HepG2 (cell line): ENCODE measurements around the gene ZFPL1. TPM values are rescaled to one million over a fixed set of nuclear protein-coding genes. Genes with fewer than 3 reads are reported as not detected.

ENCODE experiments used
- ATAC-seq: fragments of 200-7000 bp; cut with Tn5 transposase; 3 replicates; pipeline ENCODE4 v1.9.1; 2020; ENCODE audit warnings: mild to moderate bottlenecking, moderate library complexity
- BruUV-seq: library from RNA; stranded (reverse); fragments of 400-500 nt; replicated peaks from 2 replicates; lab custom pipeline; 2021; lab: Mats Ljungman, UMichigan
- CTCF ChIA-PET: fragments of 300-600 bp; formaldehyde crosslinking; extraction: SDS; loops from one replicate; lab custom pipeline; 2021; ENCODE audit warnings: low total read pairs, inconsistent platforms, low intra/inter-chr PET ratio; lab: Yijun Ruan, JAX
- POLR2A ChIA-PET: fragments of 350-600 bp; sonication (Branson Sonifier 250); formaldehyde crosslinking; loops from one replicate; lab custom pipeline; 2020; ENCODE audit warnings: antibody characterized with exemption, inconsistent platforms; lab: Yijun Ruan, JAX
- DNase-seq: peaks from one replicate; pipeline ENCODE4 v3.0.0-alpha.2; 2015; ENCODE audit warnings: low spot score
- FAIRE-seq: peaks from 3 replicates; lab custom pipeline; 2011; peaks lifted over from hg19 to GRCh38; lab: Jason Lieb, UNC
- H2AFZ ChIP-seq: one replicate; pipeline ENCODE4 v1.6.1; 2011; ENCODE audit warnings: low read length, inconsistent platforms
- H3K27ac ChIP-seq: fragments of 300-600 bp; 3 replicates; pipeline ENCODE4 v1.8.0; 2011; ENCODE audit warnings: mixed run types, mild to moderate bottlenecking, mixed read lengths, low read length, inconsistent platforms; ENCODE audit not compliant: insufficient read depth; ENCODE audit errors: extremely low read length
- H3K27me3 ChIP-seq, 2 experiments: fragments of 200-600 bp in 1 of 2; 2 replicates in 1 of 2; 3 replicates in 1 of 2; pipeline versions ENCODE4 v1.6.0 to v1.8.0; 2011; ENCODE audit warnings: low read length in 2 of 2, mild to moderate bottlenecking in 2 of 2, moderate library complexity in 2 of 2, inconsistent platforms in 1 of 2; ENCODE audit not compliant: insufficient read depth in 2 of 2, control insufficient read depth in 1 of 2
- H3K36me3 ChIP-seq, 2 experiments: fragments of 200-600 bp in 1 of 2; replicated peaks in 1 of 2; 2 replicates in 1 of 2; 3 replicates in 1 of 2; pipeline versions ENCODE4 v1.5.1 to v1.8.0; 2011; ENCODE audit warnings: low read length in 2 of 2, inconsistent platforms in 1 of 2; ENCODE audit not compliant: insufficient read depth in 2 of 2, control insufficient read depth in 1 of 2
- H3K4me1 ChIP-seq: 2 replicates; pipeline ENCODE4 v1.5.1; 2012; ENCODE audit warnings: low read length, inconsistent platforms; ENCODE audit not compliant: insufficient read depth
- H3K4me2 ChIP-seq: 2 replicates; pipeline ENCODE4 v1.6.0; 2011; ENCODE audit warnings: low read depth, low read length, inconsistent platforms
- H3K4me3 ChIP-seq, 3 experiments: fragments of 200-600 bp in 1 of 3; sonication (generic), shearing (Covaris generic) in 1 of 3; replicated peaks in 1 of 3; 2 replicates each; pipeline ENCODE4 v1.5.1; 2011 to 2016; ENCODE audit warnings: low read length in 3 of 3, inconsistent platforms in 2 of 3, low read depth in 2 of 3, mild to moderate bottlenecking in 2 of 3, control low read depth in 1 of 3, mixed read lengths in 1 of 3; ENCODE audit not compliant: insufficient read depth in 1 of 3
- H3K79me2 ChIP-seq: one replicate; pipeline ENCODE4 v1.6.1; 2011; ENCODE audit warnings: low read length, inconsistent platforms; ENCODE audit not compliant: insufficient read depth
- H3K9ac ChIP-seq: 2 replicates; pipeline ENCODE4 v1.6.0; 2011; ENCODE audit warnings: mild to moderate bottlenecking, low read depth, low read length, inconsistent platforms; ENCODE audit not compliant: insufficient read depth
- H3K9me3 ChIP-seq: 2 replicates; pipeline ENCODE4 v1.5.1; 2012; ENCODE audit warnings: mild to moderate bottlenecking, low read length
- H4K20me1 ChIP-seq: 2 replicates; pipeline ENCODE4 v1.6.0; 2011; ENCODE audit warnings: inconsistent platforms, mild to moderate bottlenecking, low read length, moderate library complexity; ENCODE audit not compliant: insufficient read depth
- CEBPG ChIP-seq: IDR thresholded peaks from 2 replicates; pipeline ENCODE4 v1.6.1; 2016
- GABPB1 ChIP-seq: IDR thresholded peaks from 2 replicates; pipeline ENCODE4 v1.6.1; 2016; ENCODE audit warnings: mild to moderate bottlenecking, missing genetic modification reagents, moderate library complexity, missing compliant biosample characterization
- MEIS2 ChIP-seq: sonication (generic); formaldehyde crosslinking; IDR thresholded peaks from 2 replicates; pipeline ENCODE4 v1.9.0; 2021; ENCODE audit warnings: mild to moderate bottlenecking, missing genetic modification reagents
- NFKB2 ChIP-seq: sonication (generic); formaldehyde crosslinking; IDR thresholded peaks from 2 replicates; pipeline ENCODE4 v1.4.0; 2020; ENCODE audit warnings: missing genetic modification reagents, borderline replicate concordance
- YEATS2 ChIP-seq: sonication (generic); formaldehyde crosslinking; IDR thresholded peaks from 2 replicates; pipeline ENCODE4 v1.4.0; 2020; ENCODE audit warnings: missing genetic modification reagents, borderline replicate concordance
- ZKSCAN5 ChIP-seq: sonication (generic); formaldehyde crosslinking; IDR thresholded peaks from 2 replicates; pipeline ENCODE4 v1.5.1; 2020; ENCODE audit warnings: mild to moderate bottlenecking, missing genetic modification reagents
- WGBS: methylation state at CpG from one replicate; pipeline ENCODE4 v1.1.6; 2017; ENCODE audit warnings: low lambda C conversion rate; 5-methylcytosine and 5-hydroxymethylcytosine counted together
- in situ Hi-C: cut with HindIII; loops from 2 replicates; pipeline ENCODE4 v1.10.0; 2017; ENCODE audit warnings: low pct_unique_long_range_greater_than_20kb; ENCODE audit not compliant: extremely low pct_ligation_motif_present
- intact Hi-C: fragments of 100-400 bp; cut with micrococcal nuclease; formaldehyde crosslinking; loops from one replicate; pipeline ENCODE4 v1.10.0; 2022; ENCODE audit not compliant: unreplicated experiment
- polyA plus RNA-seq, 8 experiments: library from polyadenylated mRNA; depleted of rRNA in 3 of 8; stranded (reverse) in 7 of 8; unstranded in 1 of 8; fragments of >200 nt; fragmentation: Illumina TruSeq in 4 of 8; extraction: Trizol in 4 of 8; gene quantifications; 2 replicates each; pipeline versions ENCODE4 v1.2.1 to v1.2.3, GENCODE V29; 2011 to 2016; ENCODE audit warnings: low read depth in 4 of 8, missing spikeins in 1 of 8, mixed read lengths in 1 of 8; ENCODE audit not compliant: insufficient read depth in 1 of 8
- total RNA-seq, 5 experiments: library from RNA; depleted of rRNA; stranded (reverse); fragments of >200 nt; fragmentation: Illumina TruSeq; extraction: Trizol; gene quantifications; 2 replicates each; pipeline ENCODE4 v1.2.3, GENCODE V29; 2016; ENCODE audit warnings: low read depth in 1 of 5
- TF ChIP-seq, protein P1 (sequence below): sonication (generic); formaldehyde crosslinking; IDR thresholded peaks from 2 replicates; pipeline ENCODE4 v1.4.0; 2020; ENCODE audit warnings: missing genetic modification reagents
- TF ChIP-seq, protein P2 (sequence below): sonication (generic); formaldehyde crosslinking; IDR thresholded peaks from 2 replicates; pipeline ENCODE4 v1.4.0; 2020; ENCODE audit warnings: mild to moderate bottlenecking, missing genetic modification reagents

ZFPL1 gene
- total and polyA plus RNA-seq, 2 of the 13 experiments (the other 11 are each of a cell fraction or from before 2014, with no cell fraction given), result 32.2 to 56.0 TPM

GRCh38 chr11:65120831-65121230 lies 36.8 kb downstream of the ZFPL1 start:
- Histone ChIP-seq H3K4me3 (peak overlapping the region; percentile 79 to 91 (median 81)), H3K27ac (peak overlapping the region; percentile 76), H3K9me3 (no peaks in the 10 kb centered on the region), H3K79me2 (peaks cover 46% of the 10 kb centered on the region), H3K27me3 (no peaks in the 10 kb centered on the region; a peak in 1 of 5 replicates), H3K36me3 (peaks cover 16 to 39% of the 10 kb centered on the region in 2 experiments), H3K9ac (peak overlapping the region; percentile 95)
- no peak for FAIRE-seq
- intact Hi-C loops, result no loop called here
- BruUV-seq, result no TSS peak
- no peak for DNase-seq
- TF ChIP-seq, protein P1, sequence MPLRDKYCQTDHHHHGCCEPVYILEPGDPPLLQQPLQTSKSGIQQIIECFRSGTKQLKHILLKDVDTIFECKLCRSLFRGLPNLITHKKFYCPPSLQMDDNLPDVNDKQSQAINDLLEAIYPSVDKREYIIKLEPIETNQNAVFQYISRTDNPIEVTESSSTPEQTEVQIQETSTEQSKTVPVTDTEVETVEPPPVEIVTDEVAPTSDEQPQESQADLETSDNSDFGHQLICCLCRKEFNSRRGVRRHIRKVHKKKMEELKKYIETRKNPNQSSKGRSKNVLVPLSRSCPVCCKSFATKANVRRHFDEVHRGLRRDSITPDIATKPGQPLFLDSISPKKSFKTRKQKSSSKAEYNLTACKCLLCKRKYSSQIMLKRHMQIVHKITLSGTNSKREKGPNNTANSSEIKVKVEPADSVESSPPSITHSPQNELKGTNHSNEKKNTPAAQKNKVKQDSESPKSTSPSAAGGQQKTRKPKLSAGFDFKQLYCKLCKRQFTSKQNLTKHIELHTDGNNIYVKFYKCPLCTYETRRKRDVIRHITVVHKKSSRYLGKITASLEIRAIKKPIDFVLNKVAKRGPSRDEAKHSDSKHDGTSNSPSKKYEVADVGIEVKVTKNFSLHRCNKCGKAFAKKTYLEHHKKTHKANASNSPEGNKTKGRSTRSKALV (CRISPR knock-in tag), result no peak
- TF ChIP-seq MEIS2 (no peak), ZKSCAN5 (no peak), YEATS2 (CRISPR knock-in tag) (no peak), NFKB2 (CRISPR knock-in tag) (no peak), GABPB1 (no peak), CEBPG (no peak)
- TF ChIP-seq, protein P2, sequence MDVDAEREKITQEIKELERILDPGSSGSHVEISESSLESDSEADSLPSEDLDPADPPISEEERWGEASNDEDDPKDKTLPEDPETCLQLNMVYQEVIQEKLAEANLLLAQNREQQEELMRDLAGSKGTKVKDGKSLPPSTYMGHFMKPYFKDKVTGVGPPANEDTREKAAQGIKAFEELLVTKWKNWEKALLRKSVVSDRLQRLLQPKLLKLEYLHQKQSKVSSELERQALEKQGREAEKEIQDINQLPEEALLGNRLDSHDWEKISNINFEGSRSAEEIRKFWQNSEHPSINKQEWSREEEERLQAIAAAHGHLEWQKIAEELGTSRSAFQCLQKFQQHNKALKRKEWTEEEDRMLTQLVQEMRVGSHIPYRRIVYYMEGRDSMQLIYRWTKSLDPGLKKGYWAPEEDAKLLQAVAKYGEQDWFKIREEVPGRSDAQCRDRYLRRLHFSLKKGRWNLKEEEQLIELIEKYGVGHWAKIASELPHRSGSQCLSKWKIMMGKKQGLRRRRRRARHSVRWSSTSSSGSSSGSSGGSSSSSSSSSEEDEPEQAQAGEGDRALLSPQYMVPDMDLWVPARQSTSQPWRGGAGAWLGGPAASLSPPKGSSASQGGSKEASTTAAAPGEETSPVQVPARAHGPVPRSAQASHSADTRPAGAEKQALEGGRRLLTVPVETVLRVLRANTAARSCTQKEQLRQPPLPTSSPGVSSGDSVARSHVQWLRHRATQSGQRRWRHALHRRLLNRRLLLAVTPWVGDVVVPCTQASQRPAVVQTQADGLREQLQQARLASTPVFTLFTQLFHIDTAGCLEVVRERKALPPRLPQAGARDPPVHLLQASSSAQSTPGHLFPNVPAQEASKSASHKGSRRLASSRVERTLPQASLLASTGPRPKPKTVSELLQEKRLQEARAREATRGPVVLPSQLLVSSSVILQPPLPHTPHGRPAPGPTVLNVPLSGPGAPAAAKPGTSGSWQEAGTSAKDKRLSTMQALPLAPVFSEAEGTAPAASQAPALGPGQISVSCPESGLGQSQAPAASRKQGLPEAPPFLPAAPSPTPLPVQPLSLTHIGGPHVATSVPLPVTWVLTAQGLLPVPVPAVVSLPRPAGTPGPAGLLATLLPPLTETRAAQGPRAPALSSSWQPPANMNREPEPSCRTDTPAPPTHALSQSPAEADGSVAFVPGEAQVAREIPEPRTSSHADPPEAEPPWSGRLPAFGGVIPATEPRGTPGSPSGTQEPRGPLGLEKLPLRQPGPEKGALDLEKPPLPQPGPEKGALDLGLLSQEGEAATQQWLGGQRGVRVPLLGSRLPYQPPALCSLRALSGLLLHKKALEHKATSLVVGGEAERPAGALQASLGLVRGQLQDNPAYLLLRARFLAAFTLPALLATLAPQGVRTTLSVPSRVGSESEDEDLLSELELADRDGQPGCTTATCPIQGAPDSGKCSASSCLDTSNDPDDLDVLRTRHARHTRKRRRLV (CRISPR knock-in tag), result no peak
- TF ChIP-seq, all 625 proteins: peak for 0
- 85% methylated on average over 3 of the region's 3 CpGs for WGBS
- ChIA-PET CTCF (no interaction called here), POLR2A (interaction anchor here (1.8 to 4.9 kb wide), 6 partner anchors 9 to 342 kb away, joined by 10 to 105 read pairs (median 55); partner anchors contain the start of genes ARL2, CAPN1, SF1 and SPDYC)
- ATAC-seq, result no peak
- peak overlapping the region; percentile 96 for H3K4me2 ChIP-seq
- in situ Hi-C loops, result no loop called here
- H3K4me1 ChIP-seq, result peaks cover 48% of the 10 kb centered on the region
- H4K20me1 ChIP-seq, result no peaks in the 10 kb centered on the region
- H2AFZ ChIP-seq, result no peak overlapping the region
